ENCODE measurements around the gene RIN3.
A peak's percentile ranks its signal among the peaks of the same experiment; 100 is the strongest.

The RIN3 gene

GRCh38 chr14:92726933-92727262, 213.3 kb downstream of the RIN3 start:
- DNase-seq, result no peak
- intact Hi-C loops (cut with DNase I), result no loop called here

GRCh38 chr14:92728759-92729364, 215.3 kb downstream of the RIN3 start:
- intact Hi-C loops (cut with DNase I), result no loop called here
- peak in 8 of 42 donors; percentile 17 to 54 (median 26) for DNase-seq

GRCh38 chr14:92729634-92730358, 216.2 kb downstream of the RIN3 start:
- no peak for DNase-seq
- intact Hi-C loops (cut with DNase I), result no loop called here

- intact Hi-C loops (cut with DNase I), result no loop called here
- DNase-seq, result no peak
Measured at GRCh38 chr14:92731622-92732115, 218.1 kb downstream of the RIN3 start.

GRCh38 chr14:92733007-92733406, 219.4 kb downstream of the RIN3 start:
- intact Hi-C loops (cut with DNase I), result no loop called here

GRCh38 chr14:92734618-92735017, 221.0 kb downstream of the RIN3 start:
- intact Hi-C loops (cut with DNase I), result no loop called here
- no peak for DNase-seq

More at GRCh38 chr14:92733007-92733406, 219.4 kb downstream of the RIN3 start:
- DNase-seq, result no peak

- no peak for DNase-seq
- intact Hi-C loops (cut with DNase I), result no loop called here
Measured at GRCh38 chr14:92735344-92735743, 221.8 kb downstream of the RIN3 start.

GRCh38 chr14:92737206-92737605, 223.6 kb downstream of the RIN3 start:
- intact Hi-C loops (cut with DNase I), result no loop called here
- no peak for DNase-seq

- no peak for DNase-seq
- intact Hi-C loops (cut with DNase I), result no loop called here
Measured at GRCh38 chr14:92737619-92738188, 224.1 kb downstream of the RIN3 start.
